T-helper 17 cell (primary cell): ENCODE data around the gene COL4A2. TPM values are rescaled to one million over a fixed set of nuclear protein-coding genes. Genes with fewer than 3 reads are reported as not detected.

Experiments
- ATAC-seq: fragments of 150-1000 bp; cut with Tn5 transposase; 2 replicates; pipeline ENCODE4 v1.10.0; 2021; ENCODE audit warnings: mild to moderate bottlenecking, moderate library complexity
- DNase-seq, 3 donors: peaks; one replicate each; pipeline versions ENCODE4 v3.0.0 to v3.0.0-alpha.2; 2020 to 2021
- H3K9me3 ChIP-seq: one replicate; pipeline ENCODE4 v1.7.0; 2013; ENCODE audit warnings: low read length, mild to moderate bottlenecking; ENCODE audit not compliant: control insufficient read depth, poor library complexity, severe bottlenecking
- H3K27ac Mint-ChIP-seq: one replicate; pipeline ENCODE4 v1.8.0; 2022; ENCODE audit warnings: mild to moderate bottlenecking, moderate library complexity, mixed read lengths
- H3K27me3 Mint-ChIP-seq: one replicate; pipeline ENCODE4 v1.8.0; 2022; ENCODE audit warnings: mixed read lengths
- H3K36me3 Mint-ChIP-seq: one replicate; pipeline ENCODE4 v1.8.0; 2022; ENCODE audit warnings: low read depth, mixed read lengths
- H3K4me1 Mint-ChIP-seq: one replicate; pipeline ENCODE4 v1.8.0; 2022; ENCODE audit warnings: mild to moderate bottlenecking, mixed read lengths
- H3K4me3 Mint-ChIP-seq: one replicate; pipeline ENCODE4 v1.8.0; 2022; ENCODE audit warnings: mild to moderate bottlenecking, moderate library complexity, mixed read lengths
- total RNA-seq, 4 donors: library from RNA in 2 of 4; stranded (reverse) in 2 of 4; gene quantifications; one replicate each; pipeline ENCODE4 v1.2.3 and lab custom pipeline; 2022 to 2026

COL4A2 gene
- total RNA-seq, 2 donors from 2014 or later, result 0.07 to 1.9 TPM

DNA sequence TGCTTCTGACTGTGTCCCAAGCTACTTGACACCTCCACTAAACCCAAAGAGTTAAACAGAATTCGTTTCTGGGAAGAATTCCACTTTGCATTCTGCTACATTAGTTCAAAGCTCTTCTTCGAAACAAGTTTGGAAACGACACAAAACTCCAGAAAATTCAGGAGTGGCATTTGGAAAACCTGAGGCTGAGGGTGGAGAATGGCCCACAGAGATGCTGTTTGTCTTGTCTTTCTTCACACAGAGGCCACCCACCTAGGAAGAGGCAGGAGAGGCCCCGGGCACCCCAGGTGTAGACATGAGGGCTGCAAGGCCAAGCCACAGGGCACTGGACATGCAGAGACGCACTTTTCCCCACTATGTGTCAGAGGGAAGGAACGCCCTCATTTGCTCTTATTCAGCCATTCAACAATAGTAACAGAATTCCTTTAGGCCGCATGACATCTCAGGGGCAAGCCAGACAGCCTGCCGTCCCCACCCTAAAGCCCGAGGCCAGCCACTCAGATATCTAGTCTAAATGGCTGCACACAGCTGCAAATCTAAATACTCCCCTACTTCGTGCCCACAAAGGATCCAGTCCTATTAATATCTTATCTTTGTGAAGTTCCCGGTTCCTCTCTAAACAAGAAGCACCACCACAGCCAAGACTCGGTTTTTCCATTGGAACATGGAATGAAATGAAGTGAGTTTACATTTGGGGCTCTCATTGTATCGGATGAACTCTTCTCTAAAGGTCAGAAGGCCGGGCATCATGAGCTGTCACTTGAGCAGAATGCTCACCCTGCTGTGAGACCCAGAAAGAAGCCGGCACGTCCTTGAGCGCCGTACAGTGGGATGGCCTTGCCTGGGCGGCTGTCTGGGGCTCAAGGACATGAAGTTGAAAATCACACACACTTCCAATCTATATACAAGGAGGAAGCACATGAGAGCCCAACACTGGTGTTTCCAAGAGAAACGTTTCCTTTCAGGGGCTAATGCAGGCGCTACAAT, 20.0 kb upstream of the COL4A2 start:
- Mint-ChIP-seq H3K36me3 (no peaks in the 10 kb centered on the region), H3K27me3 (peaks cover 30% of the 10 kb centered on the region), H3K4me3 (no peak overlapping the region), H3K4me1 (no peaks in the 10 kb centered on the region), H3K27ac (no peak overlapping the region)
- DNase-seq (no peak), ATAC-seq (no peak)
- no peaks in the 10 kb centered on the region for H3K9me3 ChIP-seq

DNA sequence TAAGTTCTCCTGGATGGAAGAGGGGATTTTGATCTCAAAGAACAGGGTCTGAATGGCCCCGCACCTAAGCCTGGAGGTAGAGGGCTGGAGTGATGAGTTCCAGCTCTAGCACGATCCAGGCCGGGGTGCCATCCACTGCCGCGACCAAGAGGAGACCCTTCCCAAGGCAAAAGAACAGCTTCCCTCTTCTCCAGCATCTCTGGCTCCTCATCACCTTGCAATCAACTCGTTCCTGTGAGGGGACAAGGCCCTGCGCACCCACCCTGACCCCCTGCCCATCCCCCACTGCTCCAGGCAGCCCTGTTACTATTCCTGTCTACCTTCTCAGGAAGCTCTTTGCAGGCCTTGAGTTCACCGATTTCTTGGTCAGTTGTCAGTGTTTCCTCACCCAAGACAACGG, 17.9 kb upstream of the COL4A2 start:
- Mint-ChIP-seq H3K4me1 (no peaks in the 10 kb centered on the region), H3K36me3 (no peaks in the 10 kb centered on the region), H3K27me3 (peaks cover 29% of the 10 kb centered on the region), H3K4me3 (no peak overlapping the region), H3K27ac (no peak overlapping the region)
- H3K9me3 ChIP-seq, result no peaks in the 10 kb centered on the region
- no peak for ATAC-seq
- no peak for DNase-seq

DNA sequence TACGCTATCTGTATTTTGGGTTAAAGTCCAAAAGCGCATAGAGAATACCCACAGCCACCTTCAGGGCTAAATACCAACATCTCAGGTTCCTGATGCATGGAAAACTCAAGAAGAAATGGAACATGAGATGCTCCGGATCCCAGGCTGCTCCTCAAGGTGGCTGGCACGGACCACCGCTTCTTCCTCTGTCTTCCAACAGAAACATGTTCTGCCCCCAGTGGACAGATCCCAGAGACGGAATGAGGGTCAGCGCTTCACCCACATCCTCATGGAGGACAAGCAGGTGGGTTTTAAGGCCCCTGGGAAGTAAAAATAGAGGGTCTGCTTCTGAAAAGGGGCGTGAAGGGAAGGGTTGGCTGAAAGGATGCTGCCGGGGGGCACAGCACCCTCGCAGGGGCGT, 17.4 kb upstream of the COL4A2 start:
- DNase-seq, result no peak
- H3K4me3 Mint-ChIP-seq, result no peak overlapping the region
- H3K36me3 Mint-ChIP-seq, result no peaks in the 10 kb centered on the region
- no peaks in the 10 kb centered on the region for H3K9me3 ChIP-seq
- H3K27ac Mint-ChIP-seq, result no peak overlapping the region
- H3K27me3 Mint-ChIP-seq, result peaks cover 28% of the 10 kb centered on the region
- ATAC-seq, result no peak
- H3K4me1 Mint-ChIP-seq, result no peaks in the 10 kb centered on the region

DNA sequence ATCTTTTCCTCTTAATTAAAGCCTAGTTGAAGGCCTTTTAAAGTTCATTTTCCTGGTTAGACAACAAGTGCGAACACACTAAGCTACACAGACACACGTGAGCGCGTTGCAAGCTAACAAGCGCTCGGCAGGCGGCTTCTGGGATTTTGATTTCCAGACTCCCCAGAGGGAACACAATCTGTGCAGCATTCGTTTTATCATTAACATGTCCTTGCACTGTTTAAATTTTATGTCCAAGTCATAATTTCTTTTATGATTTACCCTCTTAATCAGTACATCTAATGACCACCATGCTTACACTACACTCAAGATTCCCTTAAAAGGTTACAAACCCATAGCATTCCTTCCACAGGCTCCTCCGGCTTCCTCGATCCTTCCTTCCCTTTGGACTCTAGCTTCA, 16.9 kb upstream of the COL4A2 start:
- H3K36me3 Mint-ChIP-seq, result no peaks in the 10 kb centered on the region
- H3K27ac Mint-ChIP-seq, result no peak overlapping the region

DNA sequence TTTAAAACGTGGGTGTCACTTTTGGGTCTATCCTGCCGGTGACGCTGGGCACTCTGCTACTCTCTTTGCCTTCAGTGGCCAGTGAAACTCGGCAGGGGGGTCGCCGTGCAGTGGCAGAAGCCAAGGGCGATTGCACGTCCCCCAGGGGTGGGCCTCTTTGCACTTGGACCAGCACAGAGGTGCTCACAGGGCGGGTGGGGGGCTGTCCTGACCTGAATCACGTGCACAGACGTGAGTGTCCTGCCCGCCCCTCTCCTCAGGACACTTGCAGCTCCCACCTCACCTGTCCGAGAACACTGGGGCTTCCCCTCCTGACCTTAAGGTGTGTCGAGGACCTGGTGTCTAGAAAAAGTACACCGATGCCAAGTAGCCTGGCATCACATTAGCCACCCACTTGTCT, 16.3 kb upstream of the COL4A2 start:
- ATAC-seq (no peak), DNase-seq (no peak)
- Mint-ChIP-seq H3K4me3 (no peak overlapping the region), H3K27ac (no peak overlapping the region), H3K4me1 (no peaks in the 10 kb centered on the region), H3K27me3 (peaks cover 27% of the 10 kb centered on the region), H3K36me3 (no peaks in the 10 kb centered on the region)
- no peaks in the 10 kb centered on the region for H3K9me3 ChIP-seq

More for the DNA sequence above, 16.9 kb upstream of the COL4A2 start:
- ATAC-seq, result no peak
- Mint-ChIP-seq H3K4me1 (no peaks in the 10 kb centered on the region), H3K4me3 (no peak overlapping the region), H3K27me3 (peaks cover 25% of the 10 kb centered on the region)
- H3K9me3 ChIP-seq, result no peaks in the 10 kb centered on the region
- DNase-seq, result no peak

DNA sequence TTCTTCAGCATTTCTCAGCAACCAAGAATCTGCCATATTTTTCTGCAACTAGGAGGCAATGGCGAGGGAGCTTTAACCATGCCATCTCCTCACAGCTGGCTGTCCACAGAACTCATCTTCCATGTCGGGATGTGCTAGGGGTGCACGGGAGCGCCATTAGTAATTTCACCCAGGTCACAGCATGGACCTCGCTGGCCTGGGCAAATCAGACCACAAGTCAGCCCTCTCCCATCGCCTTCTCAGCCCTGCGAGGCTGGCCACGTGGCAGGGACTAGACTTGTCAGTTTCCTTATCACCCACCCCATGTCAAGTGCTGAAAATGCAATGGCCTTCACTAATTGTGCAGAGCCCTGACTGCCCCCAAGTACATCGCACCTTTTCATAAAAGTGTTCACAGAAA, 15.8 kb upstream of the COL4A2 start:
- Mint-ChIP-seq H3K4me1 (no peaks in the 10 kb centered on the region), H3K27ac (no peak overlapping the region), H3K36me3 (no peaks in the 10 kb centered on the region), H3K27me3 (peaks cover 25% of the 10 kb centered on the region), H3K4me3 (no peak overlapping the region)
- ATAC-seq (no peak), DNase-seq (no peak)
- no peaks in the 10 kb centered on the region for H3K9me3 ChIP-seq

DNA sequence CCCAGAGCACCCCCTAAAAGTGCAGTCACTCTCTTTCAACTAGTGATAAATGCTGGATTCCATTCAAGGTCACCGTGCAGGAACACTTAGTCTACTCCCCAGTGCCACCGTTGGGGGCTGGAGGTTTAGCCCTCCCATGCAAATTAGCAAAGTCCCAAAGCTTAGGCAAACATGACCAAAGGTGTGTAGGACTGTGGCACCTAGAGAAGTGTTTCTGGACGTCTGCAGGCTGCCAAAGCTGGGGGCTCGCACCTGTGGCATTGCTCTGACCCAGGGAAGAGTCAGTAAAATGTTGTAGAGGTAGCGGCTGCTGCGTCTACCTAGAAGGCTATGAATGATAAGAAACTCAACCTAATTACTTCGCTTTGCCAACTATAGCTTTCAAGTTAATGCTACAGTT, 14.0 kb upstream of the COL4A2 start:
- ATAC-seq (no peak), DNase-seq (no peak)
- Mint-ChIP-seq H3K27me3 (peaks cover 35% of the 10 kb centered on the region), H3K27ac (no peak overlapping the region), H3K36me3 (no peaks in the 10 kb centered on the region), H3K4me1 (no peaks in the 10 kb centered on the region), H3K4me3 (no peak overlapping the region)
- no peaks in the 10 kb centered on the region for H3K9me3 ChIP-seq

- H3K4me3 Mint-ChIP-seq, result no peak overlapping the region
- H3K9me3 ChIP-seq, result no peaks in the 10 kb centered on the region
- H3K4me1 Mint-ChIP-seq, result no peaks in the 10 kb centered on the region
- ATAC-seq, result no peak
- H3K27me3 Mint-ChIP-seq, result peaks cover 38% of the 10 kb centered on the region
- no peak overlapping the region for H3K27ac Mint-ChIP-seq
- DNase-seq, result no peak
- no peaks in the 10 kb centered on the region for H3K36me3 Mint-ChIP-seq
Measured at GRCh38 chr13:110293649-110294048, 13.4 kb upstream of the COL4A2 start.

DNA sequence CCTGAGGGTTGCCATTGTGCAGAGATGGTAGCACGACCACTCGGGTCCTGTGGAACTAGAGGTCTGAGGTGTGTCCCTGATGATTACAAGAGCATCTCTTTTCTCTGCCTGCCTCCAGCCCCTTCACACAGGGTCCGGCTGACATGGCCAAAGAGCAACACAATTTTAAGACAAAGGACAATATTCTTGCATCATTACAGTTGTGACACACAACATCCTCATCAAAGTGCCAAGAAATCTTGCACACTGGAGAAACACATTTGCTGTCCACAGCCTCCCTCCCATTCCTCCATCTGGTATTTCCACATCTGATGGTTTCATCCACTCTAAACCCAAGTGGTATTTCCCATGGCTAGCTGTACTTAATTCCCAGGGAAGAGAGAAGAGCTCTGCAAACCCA, 12.9 kb upstream of the COL4A2 start:
- H3K9me3 ChIP-seq, result no peaks in the 10 kb centered on the region
- Mint-ChIP-seq H3K4me1 (no peaks in the 10 kb centered on the region), H3K27me3 (peaks cover 40% of the 10 kb centered on the region), H3K4me3 (no peak overlapping the region), H3K27ac (no peak overlapping the region), H3K36me3 (no peaks in the 10 kb centered on the region)
- no peak for DNase-seq
- no peak for ATAC-seq

DNA sequence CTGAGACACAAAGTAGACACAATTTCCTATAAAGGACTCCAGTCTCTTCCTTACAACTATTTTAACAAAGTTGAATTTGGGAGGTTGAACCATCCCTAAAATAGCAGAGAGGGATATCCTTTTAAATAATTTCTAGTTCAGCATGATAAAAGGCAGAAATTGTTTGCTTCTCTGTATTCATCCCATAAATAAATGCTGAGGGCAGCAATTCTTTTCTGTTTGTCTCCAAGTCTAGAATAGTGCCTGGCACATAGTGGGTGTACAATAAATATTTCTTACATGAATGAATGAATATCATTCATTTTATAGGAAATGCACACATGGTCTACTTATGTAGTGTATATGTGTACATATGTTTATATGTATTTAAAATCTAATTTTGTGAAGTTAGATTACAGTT, 12.5 kb upstream of the COL4A2 start:
- Mint-ChIP-seq H3K27ac (no peak overlapping the region), H3K4me1 (no peaks in the 10 kb centered on the region), H3K36me3 (no peaks in the 10 kb centered on the region), H3K4me3 (no peak overlapping the region), H3K27me3 (peaks cover 40% of the 10 kb centered on the region)
- no peaks in the 10 kb centered on the region for H3K9me3 ChIP-seq
- ATAC-seq (no peak), DNase-seq (no peak)

- Mint-ChIP-seq H3K4me3 (no peak overlapping the region), H3K27ac (no peak overlapping the region), H3K4me1 (no peaks in the 10 kb centered on the region), H3K36me3 (peaks cover 5% of the 10 kb centered on the region), H3K27me3 (peaks cover 50% of the 10 kb centered on the region)
- ATAC-seq (no peak), DNase-seq (no peak)
- no peaks in the 10 kb centered on the region for H3K9me3 ChIP-seq
Measured at GRCh38 chr13:110297011-110297410, 10.1 kb upstream of the COL4A2 start.

DNA sequence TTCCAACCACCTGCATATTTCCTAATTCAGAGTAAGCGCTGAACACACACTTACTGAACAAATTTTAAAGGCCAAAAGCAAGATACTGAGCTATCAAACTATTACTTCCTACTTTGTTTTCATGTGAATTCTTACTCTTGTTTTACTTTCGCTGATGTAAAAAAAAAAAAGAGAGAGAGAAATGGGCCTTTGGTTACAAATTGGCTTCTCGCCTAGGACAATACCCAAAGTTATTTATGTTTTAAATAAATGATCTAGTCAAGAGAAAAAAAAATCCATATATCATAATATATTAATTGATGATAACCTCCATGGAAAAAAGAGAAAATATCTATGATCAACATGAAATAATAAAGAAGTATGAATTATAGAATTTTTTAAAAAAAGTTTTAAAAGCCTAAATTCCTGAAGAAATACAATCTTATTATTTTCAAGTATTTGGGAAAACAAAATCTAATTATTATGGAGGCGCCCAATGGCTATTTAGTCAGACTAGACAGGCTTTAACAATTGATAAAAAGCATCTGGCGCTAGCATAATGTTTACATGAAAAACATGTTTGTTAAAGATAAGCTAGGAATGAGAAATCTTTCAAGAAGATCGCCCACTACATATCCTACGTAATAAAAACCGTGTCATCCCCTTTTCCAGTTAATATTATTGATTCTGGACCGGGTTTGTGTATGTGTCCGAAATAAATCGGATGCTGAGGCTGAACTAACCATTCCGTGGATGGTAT, 9.1 kb upstream of the COL4A2 start:
- Mint-ChIP-seq H3K4me3 (no peak overlapping the region), H3K27me3 (peaks cover 54% of the 10 kb centered on the region), H3K36me3 (peaks cover 5% of the 10 kb centered on the region), H3K4me1 (no peaks in the 10 kb centered on the region), H3K27ac (no peak overlapping the region)
- DNase-seq (no peak), ATAC-seq (no peak)
- no peaks in the 10 kb centered on the region for H3K9me3 ChIP-seq

- no peaks in the 10 kb centered on the region for H3K9me3 ChIP-seq
- peaks cover 62% of the 10 kb centered on the region for H3K27me3 Mint-ChIP-seq
Measured at GRCh38 chr13:110298505-110299282, 8.4 kb upstream of the COL4A2 start.

More at GRCh38 chr13:110298505-110299282, 8.4 kb upstream of the COL4A2 start:
- no peak for ATAC-seq
- Mint-ChIP-seq H3K4me1 (no peaks in the 10 kb centered on the region), H3K36me3 (peaks cover 5% of the 10 kb centered on the region), H3K27ac (no peak overlapping the region), H3K4me3 (no peak overlapping the region)
- DNase-seq, result no peak
